Left ventricle myocardium inferior (tissue), 1 donor: Measurements from ENCODE around the gene MRPS5. TPM values are rescaled to one million over a fixed set of nuclear protein-coding genes. Genes with fewer than 3 reads are reported as not detected.

Source experiments
- DNase-seq: peaks from one replicate; pipeline ENCODE4 v3.0.0-alpha.2; 2020
- H3K27ac ChIP-seq: fragments of 200-600 bp; replicated peaks from 2 replicates; pipeline ENCODE4 v1.8.0; 2021
- H3K27me3 ChIP-seq: fragments of 200-600 bp; 2 replicates; pipeline ENCODE4 v1.8.0; 2021; ENCODE audit warnings: low read depth
- H3K36me3 ChIP-seq: fragments of 200-600 bp; 2 replicates; pipeline ENCODE4 v1.8.0; 2021
- H3K4me1 ChIP-seq: fragments of 200-600 bp; 2 replicates; pipeline ENCODE4 v1.8.0; 2021
- H3K4me3 ChIP-seq: fragments of 200-600 bp; 2 replicates; pipeline ENCODE4 v1.8.0; 2021; ENCODE audit warnings: mild to moderate bottlenecking, moderate library complexity
- H3K9me3 ChIP-seq: fragments of 200-600 bp; replicated peaks from 2 replicates; pipeline ENCODE4 v1.8.0; 2021
- intact Hi-C: fragments of 100-400 bp; cut with micrococcal nuclease; formaldehyde crosslinking; loops from one replicate; pipeline ENCODE4 v1.11.0; 2022
- total RNA-seq: library from RNA; stranded (reverse); fragmentation: NEBNext Ultra II Directional; extraction: Animal tissue kit (Norgen Biotek cat#: 25700); gene quantifications from one replicate; pipeline ENCODE4 v1.2.1, GENCODE V29; 2021
- TF ChIP-seq, protein P1 (sequence below): fragments of 200-600 bp; IDR thresholded peaks from 2 replicates; pipeline ENCODE4 v1.8.0; 2021; ENCODE audit warnings: antibody characterized with exemption, mild to moderate bottlenecking, borderline replicate concordance
- donor health status: DM: no; HTN: yes; CAD: no; lungs with severe emphysema.

Gene MRPS5
- total RNA-seq, 1 donor from 2014 or later = 81.2 TPM

DNA sequence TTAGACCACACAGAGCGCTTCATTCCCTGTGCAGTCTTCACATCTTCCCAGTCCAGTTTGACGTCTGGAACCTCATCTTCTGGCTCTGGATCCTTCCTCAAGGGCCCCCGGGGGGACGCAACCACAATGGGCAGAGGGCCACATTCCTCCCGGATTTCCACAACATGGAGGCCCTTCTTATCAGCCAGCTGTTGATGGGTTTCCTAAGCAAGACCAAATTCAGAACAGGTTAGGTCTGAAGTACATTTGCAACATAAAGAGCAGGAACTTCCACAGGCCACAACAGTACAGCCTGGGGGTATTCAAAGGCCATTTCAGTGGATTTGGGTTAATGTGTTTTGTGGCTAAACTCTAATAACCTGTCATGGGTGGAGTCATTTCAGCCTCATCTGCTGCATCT is 34.2 kb downstream of the MRPS5 start:
- DNase-seq = no peak
- H3K36me3 ChIP-seq = peaks cover 81% of the 10 kb centered on the region
- no peaks in the 10 kb centered on the region for H3K9me3 ChIP-seq
- no peaks in the 10 kb centered on the region for H3K4me1 ChIP-seq
- TF ChIP-seq, protein P1, sequence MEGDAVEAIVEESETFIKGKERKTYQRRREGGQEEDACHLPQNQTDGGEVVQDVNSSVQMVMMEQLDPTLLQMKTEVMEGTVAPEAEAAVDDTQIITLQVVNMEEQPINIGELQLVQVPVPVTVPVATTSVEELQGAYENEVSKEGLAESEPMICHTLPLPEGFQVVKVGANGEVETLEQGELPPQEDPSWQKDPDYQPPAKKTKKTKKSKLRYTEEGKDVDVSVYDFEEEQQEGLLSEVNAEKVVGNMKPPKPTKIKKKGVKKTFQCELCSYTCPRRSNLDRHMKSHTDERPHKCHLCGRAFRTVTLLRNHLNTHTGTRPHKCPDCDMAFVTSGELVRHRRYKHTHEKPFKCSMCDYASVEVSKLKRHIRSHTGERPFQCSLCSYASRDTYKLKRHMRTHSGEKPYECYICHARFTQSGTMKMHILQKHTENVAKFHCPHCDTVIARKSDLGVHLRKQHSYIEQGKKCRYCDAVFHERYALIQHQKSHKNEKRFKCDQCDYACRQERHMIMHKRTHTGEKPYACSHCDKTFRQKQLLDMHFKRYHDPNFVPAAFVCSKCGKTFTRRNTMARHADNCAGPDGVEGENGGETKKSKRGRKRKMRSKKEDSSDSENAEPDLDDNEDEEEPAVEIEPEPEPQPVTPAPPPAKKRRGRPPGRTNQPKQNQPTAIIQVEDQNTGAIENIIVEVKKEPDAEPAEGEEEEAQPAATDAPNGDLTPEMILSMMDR = no peak
- no peak overlapping the region for H3K27ac ChIP-seq
- H3K4me3 ChIP-seq = no peak overlapping the region
- H3K27me3 ChIP-seq = no peaks in the 10 kb centered on the region
- intact Hi-C loops = no loop called here

GRCh38 chr2:95086017-95086416 is 35.6 kb downstream of the MRPS5 start:
- H3K27ac ChIP-seq = no peak overlapping the region
- DNase-seq = no peak
- H3K4me3 ChIP-seq = no peak overlapping the region
- no peaks in the 10 kb centered on the region for H3K27me3 ChIP-seq
- H3K4me1 ChIP-seq = no peaks in the 10 kb centered on the region
- TF ChIP-seq, protein P1 = no peak
- peaks cover 68% of the 10 kb centered on the region for H3K36me3 ChIP-seq
- intact Hi-C loops = no loop called here
- H3K9me3 ChIP-seq = no peaks in the 10 kb centered on the region

DNA sequence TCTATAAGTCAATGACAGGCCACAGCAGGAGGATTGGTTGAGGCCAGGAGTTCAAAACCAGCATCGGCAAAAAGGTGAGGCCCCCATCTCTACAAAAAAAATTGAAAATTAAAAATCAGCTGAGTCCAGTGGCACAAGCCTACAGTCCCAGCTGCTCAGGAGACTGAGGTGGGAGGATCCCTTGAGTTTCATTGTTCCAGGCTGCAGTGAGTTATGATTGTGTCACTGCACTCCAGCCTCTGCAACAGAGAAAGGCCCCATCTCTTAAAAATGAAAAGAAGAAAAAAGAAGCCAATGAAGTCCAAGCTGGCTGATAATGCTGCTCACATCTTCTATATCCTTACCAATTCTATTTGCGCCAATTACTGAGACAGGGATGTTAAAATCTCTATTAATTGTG is 39.1 kb downstream of the MRPS5 start:
- DNase-seq = no peak
- Histone ChIP-seq H3K27ac (no peak overlapping the region), H3K9me3 (no peaks in the 10 kb centered on the region), H3K4me3 (no peak overlapping the region), H3K36me3 (peaks cover 35% of the 10 kb centered on the region), H3K4me1 (no peaks in the 10 kb centered on the region), H3K27me3 (peaks cover 14% of the 10 kb centered on the region)
- TF ChIP-seq, protein P1 = no peak
- intact Hi-C loops = no loop called here

DNA sequence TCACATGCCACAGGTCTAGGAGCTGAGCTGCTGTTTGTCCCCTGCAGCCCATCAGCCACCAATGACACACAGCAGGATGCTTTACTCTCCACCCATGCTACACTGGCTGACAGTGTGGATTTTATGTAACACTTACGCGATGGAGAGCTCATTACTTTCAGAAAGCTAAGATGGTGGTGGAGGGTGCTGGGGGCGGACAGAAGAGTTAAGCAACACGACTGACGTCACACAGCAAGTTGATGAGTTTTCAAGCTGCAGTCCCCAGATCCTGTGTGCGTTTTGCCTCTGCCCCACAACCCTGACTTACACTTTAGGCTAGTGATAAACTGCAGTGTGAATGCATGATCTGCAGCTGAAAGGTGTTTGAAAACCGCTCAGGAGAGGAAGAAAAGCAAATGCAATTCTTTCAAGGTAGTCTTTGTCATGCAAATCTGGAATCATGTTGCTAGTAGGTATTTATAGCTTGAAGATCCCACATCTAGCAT is 42.4 kb downstream of the MRPS5 start:
- intact Hi-C loops = no loop called here
- Histone ChIP-seq H3K27ac (no peak overlapping the region), H3K4me3 (no peak overlapping the region), H3K36me3 (peaks cover 3% of the 10 kb centered on the region), H3K27me3 (peaks cover 46% of the 10 kb centered on the region), H3K4me1 (peaks cover 10% of the 10 kb centered on the region), H3K9me3 (no peaks in the 10 kb centered on the region)
- TF ChIP-seq, protein P1 = no peak
- no peak for DNase-seq

GRCh38 chr2:95077861-95078603 is 43.6 kb downstream of the MRPS5 start:
- Histone ChIP-seq H3K9me3 (no peaks in the 10 kb centered on the region), H3K4me3 (no peak overlapping the region), H3K4me1 (peaks cover 10% of the 10 kb centered on the region), H3K27ac (no peak overlapping the region), H3K36me3 (no peaks in the 10 kb centered on the region), H3K27me3 (peaks cover 58% of the 10 kb centered on the region)
- DNase-seq = no peak
- TF ChIP-seq, protein P1 = no peak
- intact Hi-C loops = no loop called here
